Natural killer cell (primary cell): ENCODE data around the gene FOCAD. TPM values are rescaled to one million over a fixed set of nuclear protein-coding genes. Genes with fewer than 3 reads are reported as not detected.

Experiments used
- ATAC-seq, 3 donors: fragments of 150-1000 bp in 2 of 3; fragments of 200-7000 bp in 1 of 3; cut with Tn5 transposase; 1 replicate in 1 of 3; 2 replicates in 2 of 3; pipeline ENCODE4 v1.10.0; 2021; ENCODE audit warnings: mild to moderate bottlenecking in 2 of 3, moderate library complexity in 2 of 3
- DNase-seq, 2 donors: peaks; one replicate each; pipeline versions ENCODE4 v3.0.0 to v3.0.0-alpha.2; 2013 to 2021; ENCODE audit warnings: mixed read lengths in 1 of 2
- H3K27ac ChIP-seq: one replicate; pipeline ENCODE4 v1.5.1; 2013; ENCODE audit warnings: mild to moderate bottlenecking, low read length
- H3K27me3 ChIP-seq: one replicate; pipeline ENCODE4 v1.6.1; 2013; ENCODE audit warnings: low read length; ENCODE audit not compliant: control insufficient read depth, insufficient read depth
- H3K36me3 ChIP-seq: one replicate; pipeline ENCODE4 v1.6.1; 2013; ENCODE audit warnings: low read length; ENCODE audit not compliant: control insufficient read depth, insufficient read depth
- H3K4me1 ChIP-seq: one replicate; pipeline ENCODE4 v1.6.1; 2013; ENCODE audit warnings: low read length; ENCODE audit not compliant: control insufficient read depth, insufficient read depth
- H3K4me3 ChIP-seq: one replicate; pipeline ENCODE4 v1.5.1; 2013; ENCODE audit warnings: low read length
- H3K9me3 ChIP-seq: one replicate; pipeline ENCODE4 v1.6.1; 2013; ENCODE audit warnings: low read length; ENCODE audit not compliant: control insufficient read depth, insufficient read depth
- H3K27ac Mint-ChIP-seq, 2 donors: one replicate each; pipeline ENCODE4 v1.8.0; 2022; ENCODE audit warnings: mild to moderate bottlenecking in 2 of 2, mixed read lengths in 2 of 2, moderate library complexity in 1 of 2
- H3K27me3 Mint-ChIP-seq, 2 donors: one replicate each; pipeline ENCODE4 v1.8.0; 2022; ENCODE audit warnings: low read depth in 2 of 2, mixed read lengths in 2 of 2
- H3K36me3 Mint-ChIP-seq: one replicate; pipeline ENCODE4 v1.8.0; 2022; ENCODE audit warnings: mixed read lengths
- H3K4me1 Mint-ChIP-seq, 2 donors: one replicate each; pipeline ENCODE4 v1.8.0; 2022; ENCODE audit warnings: mixed read lengths in 2 of 2
- H3K4me3 Mint-ChIP-seq: one replicate; pipeline ENCODE4 v1.8.0; 2022; ENCODE audit warnings: mild to moderate bottlenecking, moderate library complexity, mixed read lengths
- H3K9me3 Mint-ChIP-seq, 2 donors: one replicate each; pipeline ENCODE4 v1.8.0; 2022; ENCODE audit warnings: mixed read lengths in 2 of 2
- WGBS: methylation state at CpG from one replicate; pipeline ENCODE4 v1.1.7; 2013; ENCODE audit warnings: missing lambda C conversion rate; ENCODE audit not compliant: insufficient coverage; 5-methylcytosine and 5-hydroxymethylcytosine counted together
- intact Hi-C: fragments of 100-400 bp; cut with micrococcal nuclease; formaldehyde crosslinking; loops from one replicate; pipeline ENCODE4 v1.14.2; 2022
- total RNA-seq, 4 donors: library from RNA; stranded (reverse); fragments of 120-200 nt in 1 of 4; gene quantifications; one replicate each; pipeline versions ENCODE4 v1.2.3 to v1.2.4, GENCODE V29; 2013 to 2022
- TF ChIP-seq, protein P1 (sequence below): fragments of 200-600 bp; IDR thresholded peaks from one replicate; pipeline ENCODE4 v1.8.0; 2022; ENCODE audit warnings: antibody characterized with exemption

Gene FOCAD
- total RNA-seq, 3 donors from 2014 or later (not counting 1 experiment from before 2014, with no cell fraction given): 15.1 to 27.6 (median 18.8) TPM

GRCh38 chr9:21002040-21002439, 318.0 kb downstream of the FOCAD start:
- 50% methylated on average over 1 of the region's 2 CpGs for WGBS
- peaks cover 32% of the 10 kb centered on the region for H3K36me3 Mint-ChIP-seq
- Histone ChIP-seq H3K4me3 (no peak overlapping the region), H3K9me3 (no peaks in the 10 kb centered on the region), H3K36me3 (peaks cover 32% of the 10 kb centered on the region), H3K27me3 (no peaks in the 10 kb centered on the region), H3K4me1 (no peaks in the 10 kb centered on the region), H3K27ac (peak overlapping the region; percentile 76)
- ATAC-seq (peak; percentile 30 to 35 (median 34)), DNase-seq (peak in 1 of 2 donors; percentile 39)
- peaks cover 28 to 36% of the 10 kb centered on the region in 2 donors for H3K4me1 Mint-ChIP-seq
- peak overlapping the region; percentile 62 for H3K4me3 Mint-ChIP-seq
- H3K27me3 Mint-ChIP-seq: no peaks in the 10 kb centered on the region
- peak overlapping the region; percentile 90 to 96 for H3K27ac Mint-ChIP-seq
- TF ChIP-seq, protein P1, sequence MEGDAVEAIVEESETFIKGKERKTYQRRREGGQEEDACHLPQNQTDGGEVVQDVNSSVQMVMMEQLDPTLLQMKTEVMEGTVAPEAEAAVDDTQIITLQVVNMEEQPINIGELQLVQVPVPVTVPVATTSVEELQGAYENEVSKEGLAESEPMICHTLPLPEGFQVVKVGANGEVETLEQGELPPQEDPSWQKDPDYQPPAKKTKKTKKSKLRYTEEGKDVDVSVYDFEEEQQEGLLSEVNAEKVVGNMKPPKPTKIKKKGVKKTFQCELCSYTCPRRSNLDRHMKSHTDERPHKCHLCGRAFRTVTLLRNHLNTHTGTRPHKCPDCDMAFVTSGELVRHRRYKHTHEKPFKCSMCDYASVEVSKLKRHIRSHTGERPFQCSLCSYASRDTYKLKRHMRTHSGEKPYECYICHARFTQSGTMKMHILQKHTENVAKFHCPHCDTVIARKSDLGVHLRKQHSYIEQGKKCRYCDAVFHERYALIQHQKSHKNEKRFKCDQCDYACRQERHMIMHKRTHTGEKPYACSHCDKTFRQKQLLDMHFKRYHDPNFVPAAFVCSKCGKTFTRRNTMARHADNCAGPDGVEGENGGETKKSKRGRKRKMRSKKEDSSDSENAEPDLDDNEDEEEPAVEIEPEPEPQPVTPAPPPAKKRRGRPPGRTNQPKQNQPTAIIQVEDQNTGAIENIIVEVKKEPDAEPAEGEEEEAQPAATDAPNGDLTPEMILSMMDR: no peak
- peaks cover 0 to 3% of the 10 kb centered on the region in 2 donors for H3K9me3 Mint-ChIP-seq
- intact Hi-C loops: no loop called here

GRCh38 chr9:21015129-21015815, 331.2 kb downstream of the FOCAD start:
- H3K27ac ChIP-seq: no peak overlapping the region
- intact Hi-C loops: no loop called here
- H3K9me3 ChIP-seq: no peaks in the 10 kb centered on the region
- ATAC-seq (no peak), DNase-seq (no peak)
- H3K4me3 ChIP-seq: no peak overlapping the region
- Mint-ChIP-seq H3K36me3 (peaks cover 12% of the 10 kb centered on the region), H3K4me1 (peaks cover 0 to 14% of the 10 kb centered on the region in 2 donors), H3K27ac (no peak overlapping the region), H3K4me3 (no peak overlapping the region), H3K9me3 (no peaks in the 10 kb centered on the region), H3K27me3 (no peaks in the 10 kb centered on the region)
- H3K36me3 ChIP-seq: peaks cover 57% of the 10 kb centered on the region
- no peaks in the 10 kb centered on the region for H3K27me3 ChIP-seq
- H3K4me1 ChIP-seq: no peaks in the 10 kb centered on the region
- TF ChIP-seq, protein P1: no peak
- WGBS: 100% methylated on average over 4 of the region's 5 CpGs

DNA sequence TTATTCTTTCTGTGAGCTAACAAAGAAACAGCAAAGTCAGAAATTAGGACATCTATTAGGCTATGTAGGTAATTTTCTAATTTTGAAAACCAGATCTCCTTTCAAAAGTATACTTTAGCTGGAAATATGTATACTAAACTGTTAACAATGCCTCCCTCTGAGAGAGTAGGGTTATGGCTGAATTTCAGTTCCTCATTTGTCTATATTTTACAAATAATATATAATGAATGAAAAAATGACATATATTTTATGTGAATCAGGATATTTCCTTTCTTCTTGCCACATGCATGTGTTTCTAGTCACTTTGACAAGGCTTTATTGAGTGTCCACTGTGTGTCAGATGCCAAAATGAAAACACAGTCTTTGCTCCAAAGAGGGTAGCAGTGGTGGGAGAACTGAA, 331.9 kb downstream of the FOCAD start:
- H3K27me3 Mint-ChIP-seq: no peaks in the 10 kb centered on the region

More for the DNA sequence above, 331.9 kb downstream of the FOCAD start:
- Histone ChIP-seq H3K4me3 (no peak overlapping the region), H3K27ac (no peak overlapping the region), H3K36me3 (peaks cover 55% of the 10 kb centered on the region), H3K9me3 (no peaks in the 10 kb centered on the region), H3K27me3 (no peaks in the 10 kb centered on the region), H3K4me1 (no peaks in the 10 kb centered on the region)
- intact Hi-C loops: no loop called here
- Mint-ChIP-seq H3K36me3 (peaks cover 12% of the 10 kb centered on the region), H3K4me1 (peaks cover 3 to 17% of the 10 kb centered on the region in 2 donors), H3K9me3 (no peaks in the 10 kb centered on the region), H3K27ac (peak overlapping the region in 1 of 2 donors; percentile 6), H3K4me3 (no peak overlapping the region)
- ATAC-seq: no peak
- TF ChIP-seq, protein P1: no peak
- DNase-seq: no peak
